GM18502 (cell line): ENCODE measurements around the gene FRK.
A peak's percentile ranks its signal among the peaks of the same experiment; 100 is the strongest.

Experiments
- ATAC-seq: cut with Tn5 transposase; IDR thresholded peaks from one replicate; pipeline ENCODE4 v1.9.1; 2021; ENCODE audit warnings: mild to moderate bottlenecking; ENCODE audit not compliant: unreplicated experiment, poor library complexity

Gene FRK

DNA sequence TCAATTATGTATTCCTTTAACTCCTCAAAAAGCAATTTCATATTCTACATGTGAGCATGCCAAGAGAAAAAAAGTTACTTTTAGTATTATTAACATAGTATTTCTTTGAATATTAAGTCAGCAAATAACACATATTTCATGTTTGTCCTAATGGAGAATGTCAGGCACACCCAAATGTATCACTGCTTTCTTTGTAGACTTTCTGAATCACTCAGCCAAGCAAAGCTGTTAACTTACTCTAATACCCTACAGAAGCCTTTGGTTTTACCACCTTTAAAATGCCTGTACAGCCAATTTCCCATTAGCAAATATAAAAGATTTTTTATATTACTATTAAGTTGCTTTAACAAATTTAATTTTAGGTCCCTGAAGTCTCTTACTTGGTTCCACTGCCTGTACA is 23.8 kb downstream of the FRK start:
- ATAC-seq: no peak

- no peak for ATAC-seq
These were observed 24.5 kb downstream of the FRK start for GRCh38 chr6:116036075-116036773.

DNA sequence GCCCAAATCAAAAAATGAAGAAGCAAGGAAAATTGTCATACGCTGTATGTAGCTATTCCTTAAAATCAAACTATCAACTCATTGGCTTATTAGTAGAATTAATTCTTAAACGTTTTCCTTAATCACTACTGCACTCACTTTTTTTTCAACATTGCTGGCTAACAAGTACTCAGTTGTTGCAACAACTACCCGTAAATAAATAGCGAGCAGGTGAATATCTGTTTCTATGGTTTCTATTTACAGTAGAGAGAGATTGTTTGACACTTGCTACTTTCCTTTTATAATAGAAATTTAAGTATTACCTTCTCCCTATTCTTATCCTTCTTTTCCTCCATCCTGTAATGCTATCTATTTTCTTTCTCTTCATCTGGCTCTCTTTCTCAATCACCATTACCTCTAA is 25.1 kb downstream of the FRK start:
- ATAC-seq: no peak

GRCh38 chr6:116034327-116034726 is 26.4 kb downstream of the FRK start:
- no peak for ATAC-seq

GRCh38 chr6:116033687-116034303 is 26.9 kb downstream of the FRK start:
- no peak for ATAC-seq

- no peak for ATAC-seq
These were observed 29.9 kb downstream of the FRK start for GRCh38 chr6:116030770-116031169.

- peak; percentile 75 for ATAC-seq
These were observed 31.2 kb downstream of the FRK start for GRCh38 chr6:116029535-116029934.

DNA sequence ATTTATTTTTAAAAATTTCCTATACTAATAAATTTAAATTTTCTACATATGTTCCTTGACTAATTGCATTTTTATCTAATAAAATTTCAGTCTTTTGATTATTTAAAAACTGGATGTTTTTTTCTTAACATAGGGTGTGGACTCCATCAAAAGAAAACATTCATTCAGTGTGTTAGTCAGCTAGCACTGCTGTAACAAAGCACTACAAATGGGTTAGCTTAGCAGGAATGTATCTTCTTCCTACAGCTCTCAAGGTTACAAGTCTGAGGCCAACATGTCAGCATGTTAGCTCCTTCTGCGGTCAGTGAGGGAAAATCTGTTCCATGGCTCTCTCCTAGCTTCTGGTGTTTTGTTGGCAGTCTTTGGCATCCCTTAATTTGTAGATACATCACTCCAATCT is 32.5 kb downstream of the FRK start:
- ATAC-seq: no peak

GRCh38 chr6:116027801-116028200 is 32.9 kb downstream of the FRK start:
- ATAC-seq: peak; percentile 72

- no peak for ATAC-seq
These were observed 35.3 kb downstream of the FRK start for GRCh38 chr6:116025405-116025804.

- no peak for ATAC-seq
These were observed 37.7 kb downstream of the FRK start for GRCh38 chr6:116022841-116023445.

GRCh38 chr6:116020738-116021137 is 40.0 kb downstream of the FRK start:
- no peak for ATAC-seq

DNA sequence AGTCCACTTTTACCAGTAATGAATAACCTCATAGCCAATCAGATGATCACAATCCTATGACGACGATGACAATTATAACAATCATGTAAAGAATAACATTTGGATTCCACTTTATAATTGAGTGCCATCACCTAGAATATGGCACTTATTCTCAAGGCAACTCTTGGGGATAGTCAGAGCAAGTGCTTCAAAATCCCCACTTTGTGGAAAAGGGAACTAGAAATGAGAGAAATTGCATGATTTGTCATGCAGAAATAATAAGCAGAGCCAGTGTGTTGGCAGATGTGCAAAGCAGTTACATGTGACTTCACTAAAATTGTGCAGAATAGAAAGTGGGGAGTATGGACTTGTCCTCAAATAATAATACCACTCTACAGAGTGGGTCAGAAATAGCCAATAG is 41.3 kb downstream of the FRK start:
- ATAC-seq: peak; percentile 72

DNA sequence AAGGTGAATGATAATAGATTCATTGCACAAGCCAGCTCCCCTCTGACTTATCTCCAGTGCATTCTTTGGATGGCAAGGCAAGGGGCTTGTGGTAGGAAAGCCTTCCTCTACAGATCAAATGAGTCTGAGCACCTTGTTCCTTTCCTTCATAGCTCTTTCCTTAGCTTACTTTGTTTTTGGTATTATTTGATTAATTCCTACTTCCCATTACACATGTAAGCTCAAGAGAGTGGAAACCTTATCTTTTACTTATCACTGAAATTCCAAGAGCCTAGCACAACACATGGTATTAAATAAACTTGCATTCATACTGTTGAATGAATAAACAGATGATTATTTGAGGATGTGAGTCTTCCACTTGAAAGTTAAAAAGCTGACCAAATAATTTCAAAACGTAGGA is 41.7 kb downstream of the FRK start:
- ATAC-seq: peak; percentile 2

GRCh38 chr6:116017546-116018295 is 43.0 kb downstream of the FRK start:
- peak; percentile 12 for ATAC-seq

DNA sequence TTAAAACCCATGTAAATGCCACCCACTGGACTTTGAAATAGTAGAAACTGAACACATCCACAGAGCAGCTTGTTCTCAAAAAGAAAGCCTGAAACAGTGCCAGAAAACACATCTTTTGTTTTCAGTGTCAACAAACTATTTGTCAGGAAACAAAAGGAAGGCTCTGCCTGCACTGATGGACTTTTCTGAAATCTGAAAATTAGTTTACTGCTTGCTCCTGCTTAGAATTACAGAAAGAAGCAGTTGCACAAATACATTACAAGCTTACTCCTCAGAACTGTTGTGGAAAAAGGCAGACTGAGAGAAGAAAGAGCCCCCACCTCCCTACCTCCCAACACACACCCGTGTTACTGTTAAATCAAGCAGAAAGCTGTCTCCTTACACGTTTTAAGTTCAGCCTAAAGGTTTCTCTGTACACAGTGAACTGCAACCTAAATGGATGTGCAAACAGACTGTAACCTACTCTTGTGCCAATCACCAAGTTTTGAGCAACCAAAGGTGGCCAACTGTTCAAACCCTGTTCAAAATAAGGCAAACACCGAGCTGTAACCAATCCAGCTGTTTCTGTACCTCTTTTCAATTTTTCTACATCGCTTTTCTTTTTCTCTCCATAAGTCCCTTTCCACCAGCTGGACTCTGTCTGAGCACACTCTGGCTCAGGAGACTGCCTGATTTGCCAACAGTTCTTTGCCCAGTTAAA is 43.7 kb downstream of the FRK start:
- peak; percentile 23 for ATAC-seq

DNA sequence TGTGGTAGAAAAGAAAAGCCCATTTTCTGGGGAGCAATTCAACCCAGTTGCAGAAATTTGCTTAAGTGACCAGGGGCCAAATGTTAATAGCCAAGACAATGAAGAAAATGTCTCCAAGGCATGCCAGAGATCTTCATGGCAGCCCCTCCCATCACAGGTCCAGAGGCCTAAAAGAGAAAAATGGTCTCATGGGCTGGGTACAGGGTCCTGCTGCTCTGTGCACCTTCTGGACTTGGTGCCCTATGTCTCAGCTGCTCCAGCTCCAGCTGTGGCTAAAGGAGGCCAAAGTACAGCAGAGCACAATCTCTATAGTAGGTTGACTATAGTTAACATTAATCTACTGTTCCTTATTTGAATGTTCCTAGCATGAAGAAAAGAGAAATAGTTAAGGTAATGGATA is 44.7 kb downstream of the FRK start:
- ATAC-seq: no peak

- no peak for ATAC-seq
These were observed 45.1 kb downstream of the FRK start for GRCh38 chr6:116015561-116015960.

- no peak for ATAC-seq
These were observed 47.7 kb downstream of the FRK start for GRCh38 chr6:116012951-116013350.

DNA sequence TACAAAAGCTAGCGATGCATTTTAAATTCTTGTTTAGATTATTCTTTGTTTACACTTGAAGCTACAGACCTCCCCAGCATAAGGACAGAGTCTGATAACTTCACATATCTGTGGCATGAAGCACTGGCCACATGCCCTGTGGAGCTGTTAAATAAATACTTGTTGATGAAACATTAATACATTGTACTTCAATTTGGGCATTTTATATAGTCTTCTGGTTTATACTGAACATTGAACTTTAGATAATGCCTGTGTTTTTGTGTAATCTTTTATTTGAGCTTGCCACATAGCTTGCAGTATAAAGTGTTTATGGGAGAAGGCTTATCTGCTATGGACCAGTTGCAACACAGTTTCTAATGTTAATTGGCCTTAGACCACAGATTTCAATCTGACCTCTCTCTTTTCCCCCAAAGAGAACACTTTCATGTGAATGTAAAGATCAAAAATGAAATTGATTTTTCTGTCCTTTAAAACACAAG is 48.2 kb downstream of the FRK start:
- no peak for ATAC-seq
